HTR-8/SVneo (cell line): Measurements from ENCODE around the gene DHRS2.
"Not testable (repeated sequence)": the region's sequence is repeated elsewhere in the genome, so short reads cannot be mapped to it uniquely, and the experiment has no call there.

Source experiments
- DNase-seq: peaks from one replicate; pipeline ENCODE4 v3.0.0; 2011; ENCODE audit warnings: low spot score, mixed read lengths; ENCODE audit not compliant: insufficient read length
- FAIRE-seq: peaks from 2 replicates; lab custom pipeline; 2011; peaks lifted over from hg19 to GRCh38; lab: Jason Lieb, UNC

The DHRS2 gene

DNA sequence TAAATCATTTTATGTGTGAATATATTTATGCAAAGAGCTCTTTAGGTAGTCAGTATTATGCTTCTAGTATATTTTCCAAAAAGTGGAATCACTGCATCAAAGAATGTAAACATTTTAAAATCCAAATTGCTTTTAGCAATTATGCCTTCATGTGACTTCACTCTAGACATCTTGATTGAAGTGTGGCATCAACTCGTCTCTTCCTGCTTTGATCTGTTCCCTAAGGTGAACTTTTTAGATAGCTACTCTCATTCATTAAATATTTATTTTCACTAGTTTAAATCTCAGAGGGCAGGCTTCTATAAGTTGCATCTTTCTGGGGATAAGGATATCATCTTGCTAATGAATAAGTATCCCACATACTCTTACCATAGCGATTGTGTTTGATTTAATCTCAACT, 39.2 kb downstream of the DHRS2 start:
- DNase-seq (no peak), FAIRE-seq (no peak)

DNA sequence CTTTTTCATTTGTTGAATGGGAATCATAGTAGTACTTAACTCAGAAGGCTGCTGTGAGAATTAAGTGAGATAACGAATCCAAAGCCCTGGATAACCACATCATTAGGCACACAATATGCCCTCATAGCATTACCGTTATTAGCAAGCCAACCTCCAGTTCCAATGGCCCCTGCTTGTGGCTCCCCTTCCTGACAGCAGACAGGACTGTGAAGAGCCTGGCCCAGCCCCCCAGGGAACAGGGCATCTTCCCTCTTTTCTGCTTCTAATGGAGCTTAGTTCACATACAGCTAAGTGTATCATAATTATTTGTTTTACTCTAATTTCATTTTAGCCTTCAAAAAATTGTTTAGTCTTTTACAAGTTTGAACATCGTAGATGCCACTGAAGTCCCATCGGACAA, 39.7 kb downstream of the DHRS2 start:
- FAIRE-seq (no peak), DNase-seq (no peak)

DNA sequence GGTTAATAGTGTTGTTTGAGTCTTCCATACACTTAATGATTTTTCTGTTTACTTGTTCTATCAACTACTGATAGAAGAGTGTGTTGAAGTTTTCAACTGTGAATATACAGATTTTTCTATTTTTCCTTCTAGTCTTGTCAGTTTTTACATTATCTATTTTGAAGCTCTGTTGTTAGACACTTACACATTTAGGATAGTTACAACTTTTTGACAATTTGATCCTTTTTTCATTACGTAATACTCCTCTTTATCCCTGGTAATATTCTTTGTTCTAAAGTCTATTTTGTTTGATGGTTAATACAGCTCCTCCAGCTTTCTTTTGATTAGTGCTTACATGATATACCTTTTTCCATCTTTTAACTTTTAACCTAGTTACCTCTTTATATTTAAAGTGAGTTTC, 45.2 kb downstream of the DHRS2 start:
- DNase-seq (no peak), FAIRE-seq (no peak)

DNA sequence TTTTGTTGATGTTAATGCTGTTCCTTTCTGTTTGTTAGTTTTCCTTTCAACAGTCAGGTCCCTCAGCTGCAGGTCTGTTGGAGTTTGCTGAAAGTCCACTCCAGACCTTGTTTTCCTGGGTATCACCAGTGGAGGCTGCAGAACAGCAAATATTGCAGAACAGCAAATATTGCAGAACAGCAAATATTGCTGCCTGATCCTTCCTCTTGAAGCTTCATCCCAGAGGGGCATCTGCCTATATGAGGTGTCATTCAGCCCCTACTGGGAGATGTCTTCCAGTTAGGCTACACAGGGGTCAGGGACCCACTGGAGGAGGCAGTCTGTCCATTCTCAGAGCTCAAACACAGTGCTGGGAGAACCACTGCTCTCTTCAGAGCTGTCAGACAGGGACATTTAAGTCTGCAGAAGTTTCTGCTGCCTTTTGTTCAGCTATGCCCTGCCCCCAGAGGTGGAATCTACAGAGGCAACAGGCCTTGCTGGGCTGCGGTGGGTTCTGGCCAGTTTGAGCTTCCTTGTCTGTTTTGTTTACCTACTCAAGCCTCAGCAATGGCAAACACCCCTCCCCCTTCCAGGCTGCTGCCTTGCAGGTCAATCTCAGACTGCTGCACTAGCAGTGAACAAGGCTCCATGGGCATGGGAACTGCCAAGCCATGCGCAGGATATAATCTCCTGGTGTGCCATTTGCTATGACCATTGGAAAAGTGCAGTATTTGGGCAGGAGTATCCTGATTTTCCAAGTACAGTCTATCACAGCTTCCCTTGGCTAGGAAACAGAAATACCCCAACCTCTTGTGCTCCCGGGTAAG, 53.7 kb downstream of the DHRS2 start:
- not testable (repeated sequence) for FAIRE-seq, DNase-seq

DNA sequence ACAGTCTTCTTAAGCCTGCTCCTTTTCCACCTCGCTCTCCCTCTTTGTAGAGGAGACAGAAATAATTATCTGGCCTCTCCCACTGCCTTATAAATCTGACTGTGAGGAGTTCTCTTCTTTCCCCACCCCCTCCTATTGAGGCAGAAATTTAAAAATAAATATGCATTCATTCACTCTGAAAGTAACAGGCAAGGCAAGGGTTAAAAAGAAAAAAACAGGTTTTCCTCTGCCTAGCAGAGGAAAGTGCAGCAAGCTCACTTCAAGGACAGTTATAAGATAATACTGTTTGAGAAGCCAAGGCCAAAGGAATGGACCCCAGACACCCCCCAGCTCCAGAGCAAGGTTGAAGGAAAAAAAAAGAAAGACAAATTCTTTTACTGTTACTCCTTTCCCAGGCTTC, 56.3 kb downstream of the DHRS2 start:
- FAIRE-seq (no peak), DNase-seq (no peak)

DNA sequence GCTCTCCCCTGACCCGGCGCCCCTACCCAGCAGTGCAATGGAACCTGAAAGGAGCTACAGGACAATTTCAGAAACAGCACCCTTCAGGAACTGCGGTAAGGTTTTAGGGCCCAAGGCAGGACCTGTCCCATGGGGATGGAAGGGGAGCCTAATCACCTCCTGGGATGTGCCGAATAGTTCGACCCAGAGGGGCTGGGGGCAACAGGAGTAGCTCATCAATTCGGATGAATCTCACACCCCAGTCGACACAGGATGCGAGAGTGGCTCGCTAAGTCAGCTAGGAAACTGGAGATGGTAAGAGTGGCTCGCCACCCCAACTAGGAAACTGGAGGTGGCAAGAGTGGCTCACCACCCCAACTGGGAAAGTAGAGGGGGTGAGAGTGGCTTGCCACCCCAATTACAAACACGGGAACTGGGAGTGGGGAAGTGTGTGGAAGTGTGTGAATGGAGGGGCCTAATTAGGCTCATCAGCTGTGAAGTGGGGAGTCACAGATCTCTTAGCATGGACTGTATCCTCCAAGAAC, 57.1 kb downstream of the DHRS2 start:
- no peak for DNase-seq
- no peak for FAIRE-seq

DNA sequence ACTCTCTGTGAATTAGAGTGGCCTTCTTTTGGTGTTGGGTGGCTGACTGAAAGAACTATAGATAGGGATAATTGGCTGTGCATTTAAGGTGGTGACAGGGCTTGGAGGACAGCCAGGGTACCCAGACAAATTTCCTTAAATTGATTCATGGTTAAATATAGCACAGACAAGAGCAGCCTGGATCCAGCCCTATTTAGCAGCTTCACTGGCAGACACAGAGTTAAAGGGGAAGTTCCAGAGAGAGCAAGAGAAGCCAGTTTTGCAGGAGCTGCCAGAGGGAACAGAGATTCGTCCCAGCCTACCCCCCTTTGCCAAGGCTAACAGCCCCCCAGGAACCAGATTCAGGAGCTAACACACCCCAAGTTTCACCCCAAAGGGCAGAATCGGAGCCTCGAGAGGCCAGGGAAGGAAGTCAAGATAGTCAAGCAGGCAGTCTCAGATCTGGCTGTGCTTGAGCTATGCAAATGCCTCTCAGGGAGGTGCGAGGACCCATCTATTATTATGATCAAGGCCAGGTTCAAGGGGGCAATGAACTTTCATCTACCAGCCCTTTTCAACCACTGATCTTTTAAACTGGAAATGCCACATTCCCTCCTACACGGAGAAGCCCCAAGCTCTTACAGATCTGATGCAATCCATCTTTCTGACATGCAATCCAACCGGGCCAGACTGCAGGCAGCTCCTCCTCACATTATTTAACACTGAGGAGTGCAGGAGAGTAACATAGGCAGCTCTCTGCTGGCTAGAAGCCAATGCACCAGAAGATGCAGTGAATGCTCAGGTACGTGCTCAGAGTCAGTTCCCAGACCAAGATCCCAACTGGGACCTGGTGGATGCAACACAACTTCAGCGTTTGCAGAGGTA, 58.2 kb downstream of the DHRS2 start:
- DNase-seq = no peak
- no peak for FAIRE-seq
